ENCODE results near the gene COTL1. TPM values are rescaled to one million over a fixed set of nuclear protein-coding genes. Genes with fewer than 3 reads are reported as not detected.
"Not testable (repeated sequence)": the region's sequence is repeated elsewhere in the genome, so short reads cannot be mapped to it uniquely, and the experiment has no call there.

The COTL1 gene
- total and polyA plus RNA-seq, 4 experiments from 2014 or later = 181 to 683 (median 387) TPM

- DNase-seq = no peak
- Mint-ChIP-seq H3K27me3 (no peaks in the 10 kb centered on the region), H3K4me1 (peaks cover 0 to 15% (median 7%) of the 10 kb centered on the region in 4 donors), H3K36me3 (peaks cover 3 to 14% of the 10 kb centered on the region in 2 donors), H3K9me3 (peaks cover 0 to 11% (median 5%) of the 10 kb centered on the region in 8 donors), H3K27ac (no peak overlapping the region), H3K4me3 (no peak overlapping the region)
- ChIA-PET CTCF (ENCODE audit: partially characterized antibody) (interaction anchor here (1.0 to 1.5 kb wide), 3 partner anchors 10 to 93 kb away, joined by 3 to 4 read pairs (median 3); no protein-coding TSS in a partner anchor), POLR2A (ENCODE audit: partially characterized antibody) (interaction anchor here (1.4 to 1.7 kb wide), 2 partner anchors 8 to 11 kb away, joined by 4 to 7 read pairs; no protein-coding TSS in a partner anchor)
- H3K4me3 ChIP-seq (ENCODE audit: low read length in 2 of 2) = no peak overlapping the region
- H3K9me3 ChIP-seq (ENCODE audit: control insufficient read depth in 1 of 2, low read length in 2 of 2) = no peaks in the 10 kb centered on the region
- H3K36me3 ChIP-seq (ENCODE audit: insufficient read depth, low read length) = no peaks in the 10 kb centered on the region
- no peaks in the 10 kb centered on the region for H3K27me3 ChIP-seq (ENCODE audit: insufficient read depth, low read length)
- intact Hi-C loops (cut with micrococcal nuclease) = no loop called here
- H3K4me1 ChIP-seq (ENCODE audit: insufficient read depth, low read length) = peaks cover 8% of the 10 kb centered on the region
- no peak overlapping the region for H3K27ac ChIP-seq (ENCODE audit: low read depth, low read length)
Measured at GRCh38 chr16:84529607-84530006, 88.3 kb downstream of the COTL1 start.

- Histone ChIP-seq H3K36me3 (ENCODE audit: insufficient read depth, low read length) (no peaks in the 10 kb centered on the region), H3K27ac (ENCODE audit: low read depth, low read length) (no peak overlapping the region), H3K4me3 (ENCODE audit: low read length in 2 of 2) (no peak overlapping the region), H3K27me3 (ENCODE audit: insufficient read depth, low read length) (no peaks in the 10 kb centered on the region), H3K4me1 (ENCODE audit: insufficient read depth, low read length) (peaks cover 8% of the 10 kb centered on the region), H3K9me3 (ENCODE audit: control insufficient read depth in 1 of 2, low read length in 2 of 2) (no peaks in the 10 kb centered on the region)
- Mint-ChIP-seq H3K4me1 (peaks cover 0 to 15% (median 7%) of the 10 kb centered on the region in 4 donors), H3K9me3 (peaks cover 0 to 11% (median 5%) of the 10 kb centered on the region in 8 donors), H3K27ac (no peak overlapping the region), H3K4me3 (no peak overlapping the region), H3K36me3 (peaks cover 3 to 14% of the 10 kb centered on the region in 2 donors), H3K27me3 (no peaks in the 10 kb centered on the region)
- no peak for DNase-seq
- intact Hi-C loops (cut with micrococcal nuclease) = no loop called here
- CTCF ChIA-PET (ENCODE audit: partially characterized antibody) = interaction anchor here (0.6 to 1.5 kb wide), 7 partner anchors 9 to 198 kb away, joined by 3 to 5 read pairs (median 3); no protein-coding TSS in a partner anchor
- POLR2A ChIA-PET (ENCODE audit: partially characterized antibody) = interaction anchor here (1.2 to 2.1 kb wide), 2 partner anchors 10 to 21 kb away, joined by 4 to 8 read pairs; no protein-coding TSS in a partner anchor
Measured at GRCh38 chr16:84528322-84528721, 89.6 kb downstream of the COTL1 start.

GRCh38 chr16:84527532-84528269 is 90.2 kb downstream of the COTL1 start:
- no peaks in the 10 kb centered on the region for H3K36me3 ChIP-seq (ENCODE audit: insufficient read depth, low read length)
- CTCF ChIA-PET (ENCODE audit: partially characterized antibody) = interaction anchor here (0.6 to 1.5 kb wide), 6 partner anchors 9 to 198 kb away, joined by 3 to 5 read pairs (median 4); no protein-coding TSS in a partner anchor
- POLR2A ChIA-PET (ENCODE audit: partially characterized antibody) = interaction anchor here (0.5 to 2.1 kb wide), 3 partner anchors 9 to 35 kb away, joined by 3 to 8 read pairs (median 4); no protein-coding TSS in a partner anchor

DNA sequence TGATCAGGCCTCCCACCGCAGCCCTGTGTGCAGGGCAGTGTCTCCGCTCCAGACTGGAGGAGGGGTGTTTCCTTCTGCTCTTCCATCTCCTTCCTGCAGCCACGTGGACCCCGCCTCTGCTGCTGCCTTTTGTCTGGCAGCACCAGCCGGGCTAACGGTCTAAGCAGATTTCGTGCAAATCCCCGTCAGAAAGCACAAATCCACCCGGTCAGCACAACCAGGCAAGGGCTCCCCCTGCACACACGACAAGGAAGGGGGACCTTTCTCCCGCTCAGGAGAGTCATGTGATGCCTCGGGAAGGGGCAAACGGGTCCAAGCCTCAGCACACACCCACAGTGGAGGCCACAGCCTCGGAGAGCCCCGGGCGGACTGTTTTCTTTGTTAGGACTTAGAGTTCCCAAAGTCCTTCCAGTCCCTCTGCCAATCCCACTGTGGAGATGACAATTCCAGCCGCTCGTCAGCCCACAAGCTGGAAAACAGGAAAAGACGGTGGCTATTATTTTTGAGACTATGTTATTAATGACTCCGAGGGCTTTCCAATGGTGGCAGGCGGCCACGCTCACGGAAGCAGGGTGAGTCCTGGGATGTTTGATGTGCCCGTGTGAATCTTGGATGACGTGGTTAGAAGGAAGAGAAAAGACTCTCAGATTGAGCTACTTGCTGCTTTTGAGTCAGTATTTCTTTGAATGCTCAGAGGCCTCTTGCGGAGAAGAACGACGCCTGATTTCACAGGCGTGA is 90.9 kb downstream of the COTL1 start:
- Mint-ChIP-seq H3K4me1 (peaks cover 0 to 3% (median 1%) of the 10 kb centered on the region in 4 donors), H3K36me3 (peaks cover 3 to 14% of the 10 kb centered on the region in 2 donors), H3K4me3 (no peak overlapping the region), H3K27ac (no peak overlapping the region), H3K27me3 (no peaks in the 10 kb centered on the region), H3K9me3 (peaks cover 0 to 11% (median 5%) of the 10 kb centered on the region in 8 donors)
- intact Hi-C loops (cut with micrococcal nuclease) = no loop called here
- no peak for DNase-seq
- Histone ChIP-seq H3K36me3 (ENCODE audit: insufficient read depth, low read length) (no peaks in the 10 kb centered on the region), H3K4me1 (ENCODE audit: insufficient read depth, low read length) (no peaks in the 10 kb centered on the region), H3K4me3 (ENCODE audit: low read length in 2 of 2) (no peak overlapping the region), H3K9me3 (ENCODE audit: control insufficient read depth in 1 of 2, low read length in 2 of 2) (no peaks in the 10 kb centered on the region), H3K27ac (ENCODE audit: low read depth, low read length) (no peak overlapping the region), H3K27me3 (ENCODE audit: insufficient read depth, low read length) (no peaks in the 10 kb centered on the region)
- CTCF ChIA-PET (ENCODE audit: partially characterized antibody) = interaction anchor here (0.6 to 1.5 kb wide), 3 partner anchors 8 to 199 kb away, joined by 3 to 5 read pairs (median 4); no protein-coding TSS in a partner anchor
- POLR2A ChIA-PET (ENCODE audit: partially characterized antibody) = interaction anchor here (2.1 kb wide), 1 partner anchor 8 kb away, joined by 8 read pairs; no protein-coding TSS in a partner anchor

More at GRCh38 chr16:84527532-84528269, 90.2 kb downstream of the COTL1 start:
- intact Hi-C loops (cut with micrococcal nuclease) = no loop called here
- DNase-seq = no peak
- Mint-ChIP-seq H3K36me3 (peaks cover 3 to 14% of the 10 kb centered on the region in 2 donors), H3K9me3 (peaks cover 0 to 11% (median 5%) of the 10 kb centered on the region in 8 donors), H3K27me3 (no peaks in the 10 kb centered on the region), H3K27ac (peak overlapping the region in 2 of 7 donors; percentile 52 to 87), H3K4me1 (peaks cover 0 to 10% (median 5%) of the 10 kb centered on the region in 4 donors), H3K4me3 (no peak overlapping the region)
- no peak overlapping the region for H3K4me3 ChIP-seq (ENCODE audit: low read length in 2 of 2)
- no peak overlapping the region for H3K27ac ChIP-seq (ENCODE audit: low read depth, low read length)
- no peaks in the 10 kb centered on the region for H3K9me3 ChIP-seq (ENCODE audit: control insufficient read depth in 1 of 2, low read length in 2 of 2)
- peaks cover 4% of the 10 kb centered on the region for H3K4me1 ChIP-seq (ENCODE audit: insufficient read depth, low read length)
- no peaks in the 10 kb centered on the region for H3K27me3 ChIP-seq (ENCODE audit: insufficient read depth, low read length)

DNA sequence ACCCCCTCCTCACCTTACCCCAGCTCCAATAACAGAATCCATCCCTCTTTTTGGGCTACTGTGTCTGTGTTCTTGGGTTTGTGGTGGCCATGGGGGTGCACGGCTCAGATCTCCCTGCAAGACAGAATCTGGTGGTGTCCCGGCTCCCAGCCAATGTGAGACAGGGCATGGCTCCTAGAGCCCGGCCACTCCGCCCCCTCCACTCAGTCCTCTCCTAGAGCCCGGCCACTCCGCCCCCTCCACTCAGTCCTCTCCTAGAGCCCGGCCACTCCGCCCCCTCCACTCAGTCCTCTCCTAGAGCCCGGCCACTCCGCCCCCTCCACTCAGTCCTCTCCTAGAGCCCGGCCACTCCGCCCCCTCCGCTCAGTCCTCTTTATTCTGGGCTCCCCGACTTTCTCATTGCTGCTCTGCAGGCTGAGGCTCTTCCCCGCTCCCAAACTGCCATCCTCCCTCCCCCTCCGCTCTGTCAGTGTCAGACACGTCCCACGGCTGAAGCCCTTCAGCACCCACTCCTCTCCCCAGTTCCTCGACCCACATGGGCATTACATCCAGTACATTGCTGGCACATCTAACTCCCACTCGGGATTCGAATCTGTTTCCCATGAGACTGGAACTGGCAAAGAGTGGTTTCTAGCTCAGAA is 92.8 kb downstream of the COTL1 start:
- H3K27me3 ChIP-seq (ENCODE audit: insufficient read depth, low read length); H3K9me3 ChIP-seq (ENCODE audit: control insufficient read depth in 1 of 2, low read length in 2 of 2); H3K36me3 Mint-ChIP-seq; H3K36me3 ChIP-seq (ENCODE audit: insufficient read depth, low read length); H3K4me3 ChIP-seq (ENCODE audit: low read length in 2 of 2); H3K4me3 Mint-ChIP-seq; H3K9me3 Mint-ChIP-seq; H3K4me1 Mint-ChIP-seq; DNase-seq; POLR2A ChIA-PET (ENCODE audit: partially characterized antibody); H3K4me1 ChIP-seq (ENCODE audit: insufficient read depth, low read length); intact Hi-C loops (cut with micrococcal nuclease); H3K27me3 Mint-ChIP-seq; H3K27ac ChIP-seq (ENCODE audit: low read depth, low read length): not testable (repeated sequence)
- CTCF ChIA-PET (ENCODE audit: partially characterized antibody) = interaction anchor here (0.8 to 1.5 kb wide), 2 partner anchors 91 to 97 kb away, joined by 3 to 4 read pairs; no protein-coding TSS in a partner anchor
- peak overlapping the region in 1 of 7 donors; percentile 82 for H3K27ac Mint-ChIP-seq

DNA sequence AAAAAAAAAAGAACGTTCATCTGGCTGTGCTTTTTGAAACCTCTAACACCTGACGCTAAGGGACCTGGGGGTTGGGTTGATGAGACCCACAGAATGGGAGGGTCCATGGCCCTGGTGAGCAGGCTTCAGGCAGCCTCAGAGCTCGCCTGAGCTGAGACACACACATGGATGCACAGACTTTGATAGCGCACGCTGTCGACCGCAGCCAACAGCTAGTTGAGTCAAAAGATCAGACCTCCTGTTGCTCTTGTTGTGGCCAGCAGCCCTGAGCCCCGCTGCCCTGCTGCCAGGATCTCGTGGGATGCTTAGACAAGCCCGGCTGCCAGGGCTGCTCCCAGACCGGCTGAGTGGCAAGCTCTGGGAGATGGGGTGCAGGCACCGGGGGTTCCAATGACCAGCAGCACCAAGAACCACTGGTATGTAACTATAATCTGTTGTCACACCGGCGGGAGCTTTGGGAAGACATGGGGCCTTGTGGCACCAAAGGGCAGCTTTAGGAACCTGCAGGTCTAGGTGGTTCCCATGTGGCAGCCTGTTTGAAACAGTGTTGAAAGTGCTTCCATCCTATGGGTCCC is 93.4 kb downstream of the COTL1 start:
- CTCF ChIA-PET (ENCODE audit: partially characterized antibody) = interaction anchor here (0.8 to 1.5 kb wide), 3 partner anchors 92 to 202 kb away, joined by 3 to 4 read pairs (median 3); no protein-coding TSS in a partner anchor
- POLR2A ChIA-PET (ENCODE audit: partially characterized antibody) = interaction anchor here (1.5 kb wide), 1 partner anchor 10 kb away, joined by 5 read pairs; no protein-coding TSS in a partner anchor
- no peak for DNase-seq
- Mint-ChIP-seq H3K27ac (no peak overlapping the region), H3K9me3 (peaks cover 0 to 5% (median 2%) of the 10 kb centered on the region in 8 donors), H3K27me3 (no peaks in the 10 kb centered on the region), H3K36me3 (peaks cover 0 to 3% of the 10 kb centered on the region in 2 donors), H3K4me1 (peaks cover 6 to 15% (median 8%) of the 10 kb centered on the region in 4 donors), H3K4me3 (no peak overlapping the region)
- H3K36me3 ChIP-seq (ENCODE audit: insufficient read depth, low read length) = no peaks in the 10 kb centered on the region
- H3K27me3 ChIP-seq (ENCODE audit: insufficient read depth, low read length) = no peaks in the 10 kb centered on the region
- no peak overlapping the region for H3K4me3 ChIP-seq (ENCODE audit: low read length in 2 of 2)
- H3K9me3 ChIP-seq (ENCODE audit: control insufficient read depth in 1 of 2, low read length in 2 of 2) = no peaks in the 10 kb centered on the region
- no peak overlapping the region for H3K27ac ChIP-seq (ENCODE audit: low read depth, low read length)
- H3K4me1 ChIP-seq (ENCODE audit: insufficient read depth, low read length) = peaks cover 8% of the 10 kb centered on the region
- intact Hi-C loops (cut with micrococcal nuclease) = no loop called here
